Keratinocyte (primary cell): Measurements from ENCODE around the gene RFPL1.

Source experiments
- EZH2 ChIP-seq: IDR thresholded peaks from one replicate; pipeline ENCODE4 v1.6.1; 2012; ENCODE audit warnings: inconsistent platforms, mild to moderate bottlenecking, low read length, moderate library complexity
- TF ChIP-seq, protein P1 (sequence below), 3 experiments: IDR thresholded peaks in 1 of 3; conservative IDR thresholded peaks in 1 of 3; optimal IDR thresholded peaks in 1 of 3; 2 replicates in 2 of 3; 3 replicates in 1 of 3; pipeline versions ENCODE3 to v1.5.1; 2011; ENCODE audit warnings: low read length in 3 of 3, mild to moderate bottlenecking in 3 of 3, moderate library complexity in 2 of 3, control low read depth in 1 of 3, inconsistent platforms in 1 of 3; ENCODE audit not compliant: insufficient read depth in 2 of 3; ENCODE audit errors: extremely low read depth in 1 of 3

DNA sequence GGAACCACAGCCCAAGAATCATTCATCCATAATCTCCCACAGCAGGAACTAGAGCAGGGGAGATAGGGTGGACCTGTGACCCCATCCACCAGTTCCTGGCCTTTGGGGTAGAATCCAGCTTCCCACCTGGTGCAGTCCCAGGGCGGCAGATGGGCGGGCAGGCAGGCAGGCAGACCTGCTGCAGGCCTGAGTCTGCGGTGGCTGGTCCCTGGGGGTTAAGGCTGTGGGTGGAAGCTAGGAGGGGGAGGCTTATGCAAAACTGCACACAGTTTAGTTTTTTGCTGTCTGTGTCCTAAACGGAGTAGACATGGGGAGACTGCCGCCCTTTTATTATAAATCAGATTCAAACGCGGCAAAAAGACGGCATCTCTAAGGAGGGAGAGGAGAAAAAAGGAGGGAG lies 37.2 kb downstream of the RFPL1 start:
- TF ChIP-seq, protein P1, sequence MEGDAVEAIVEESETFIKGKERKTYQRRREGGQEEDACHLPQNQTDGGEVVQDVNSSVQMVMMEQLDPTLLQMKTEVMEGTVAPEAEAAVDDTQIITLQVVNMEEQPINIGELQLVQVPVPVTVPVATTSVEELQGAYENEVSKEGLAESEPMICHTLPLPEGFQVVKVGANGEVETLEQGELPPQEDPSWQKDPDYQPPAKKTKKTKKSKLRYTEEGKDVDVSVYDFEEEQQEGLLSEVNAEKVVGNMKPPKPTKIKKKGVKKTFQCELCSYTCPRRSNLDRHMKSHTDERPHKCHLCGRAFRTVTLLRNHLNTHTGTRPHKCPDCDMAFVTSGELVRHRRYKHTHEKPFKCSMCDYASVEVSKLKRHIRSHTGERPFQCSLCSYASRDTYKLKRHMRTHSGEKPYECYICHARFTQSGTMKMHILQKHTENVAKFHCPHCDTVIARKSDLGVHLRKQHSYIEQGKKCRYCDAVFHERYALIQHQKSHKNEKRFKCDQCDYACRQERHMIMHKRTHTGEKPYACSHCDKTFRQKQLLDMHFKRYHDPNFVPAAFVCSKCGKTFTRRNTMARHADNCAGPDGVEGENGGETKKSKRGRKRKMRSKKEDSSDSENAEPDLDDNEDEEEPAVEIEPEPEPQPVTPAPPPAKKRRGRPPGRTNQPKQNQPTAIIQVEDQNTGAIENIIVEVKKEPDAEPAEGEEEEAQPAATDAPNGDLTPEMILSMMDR (optimal IDR thresholded peaks at IDR 0.05 in 1 of 3, IDR thresholded peaks at IDR 0.05 in 1 of 3, conservative IDR thresholded peaks at IDR 0.05 in 1 of 3; ENCODE audit: extremely low read depth in 1 of 3, insufficient read depth in 2 of 3, low read length in 3 of 3), result no peak
- no peak for TF ChIP-seq EZH2
